Measurements from ENCODE around the gene CCDC106.

- TF ChIP-seq, protein P1, sequence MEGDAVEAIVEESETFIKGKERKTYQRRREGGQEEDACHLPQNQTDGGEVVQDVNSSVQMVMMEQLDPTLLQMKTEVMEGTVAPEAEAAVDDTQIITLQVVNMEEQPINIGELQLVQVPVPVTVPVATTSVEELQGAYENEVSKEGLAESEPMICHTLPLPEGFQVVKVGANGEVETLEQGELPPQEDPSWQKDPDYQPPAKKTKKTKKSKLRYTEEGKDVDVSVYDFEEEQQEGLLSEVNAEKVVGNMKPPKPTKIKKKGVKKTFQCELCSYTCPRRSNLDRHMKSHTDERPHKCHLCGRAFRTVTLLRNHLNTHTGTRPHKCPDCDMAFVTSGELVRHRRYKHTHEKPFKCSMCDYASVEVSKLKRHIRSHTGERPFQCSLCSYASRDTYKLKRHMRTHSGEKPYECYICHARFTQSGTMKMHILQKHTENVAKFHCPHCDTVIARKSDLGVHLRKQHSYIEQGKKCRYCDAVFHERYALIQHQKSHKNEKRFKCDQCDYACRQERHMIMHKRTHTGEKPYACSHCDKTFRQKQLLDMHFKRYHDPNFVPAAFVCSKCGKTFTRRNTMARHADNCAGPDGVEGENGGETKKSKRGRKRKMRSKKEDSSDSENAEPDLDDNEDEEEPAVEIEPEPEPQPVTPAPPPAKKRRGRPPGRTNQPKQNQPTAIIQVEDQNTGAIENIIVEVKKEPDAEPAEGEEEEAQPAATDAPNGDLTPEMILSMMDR (conservative IDR thresholded peaks at IDR 0.05 in 1 of 2, IDR thresholded peaks at IDR 0.05 in 1 of 2; ENCODE audit: extremely low read depth in 1 of 2, insufficient read depth in 1 of 2, low read depth in 1 of 2, low read length in 2 of 2), result no peak
- TF ChIP-seq EZH2 (IDR thresholded peaks at IDR 0.05; ENCODE audit: borderline replicate concordance, low read length), result no peak
Measured at GRCh38 chr19:55694241-55694655, 46.2 kb downstream of the CCDC106 start.

Data from mammary epithelial cell (primary cell).